ENCODE measurements around the gene CEP20.

The CEP20 gene

GRCh38 chr16:15897834-15898254 lies 9.4 kb upstream of the CEP20 start:
- no peak for DNase-seq (ENCODE audit: low read depth)

GRCh38 chr16:15897121-15897780 lies 8.8 kb upstream of the CEP20 start:
- DNase-seq (ENCODE audit: low read depth): no peak

DNA sequence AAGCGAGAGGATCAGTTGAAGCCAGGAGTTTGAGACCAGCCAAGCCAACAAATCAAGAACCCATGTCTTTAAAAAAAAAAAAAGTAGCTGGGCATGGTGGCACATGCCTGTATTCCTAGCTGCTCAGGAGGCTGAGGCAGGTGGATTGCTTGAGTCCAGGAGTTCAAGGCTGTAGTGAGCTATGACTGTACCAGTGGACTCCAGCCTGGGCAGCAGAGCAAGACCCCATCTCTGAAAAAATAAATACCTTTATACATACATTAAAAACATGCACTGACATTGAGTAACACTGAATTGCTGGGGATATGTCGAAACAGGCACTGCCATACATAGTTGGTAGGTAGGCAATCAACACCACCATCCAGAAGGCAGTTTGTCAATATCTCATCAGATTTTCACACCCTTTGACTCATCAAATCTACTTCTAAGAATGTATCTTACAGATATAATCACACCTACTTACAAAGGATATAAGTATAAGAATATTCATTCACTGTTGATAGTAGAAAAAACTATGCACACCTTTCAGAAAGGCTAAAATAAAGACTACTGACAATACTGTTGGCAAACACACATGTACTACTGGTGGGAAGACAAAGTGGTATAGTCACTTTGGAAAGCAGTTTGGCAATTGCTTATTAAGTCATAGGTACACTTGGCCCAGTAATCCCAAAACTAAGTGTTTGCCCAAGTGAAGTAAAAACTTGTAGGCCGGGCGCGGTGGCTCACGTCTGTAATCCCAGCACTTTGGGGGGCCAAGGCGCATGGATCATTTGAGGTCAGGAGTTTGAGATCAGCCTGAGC lies 6.4 kb upstream of the CEP20 start:
- DNase-seq (ENCODE audit: low read depth): no peak

- no peak for DNase-seq (ENCODE audit: low read depth)
These were observed 3.1 kb upstream of the CEP20 start for GRCh38 chr16:15891508-15891907.

DNA sequence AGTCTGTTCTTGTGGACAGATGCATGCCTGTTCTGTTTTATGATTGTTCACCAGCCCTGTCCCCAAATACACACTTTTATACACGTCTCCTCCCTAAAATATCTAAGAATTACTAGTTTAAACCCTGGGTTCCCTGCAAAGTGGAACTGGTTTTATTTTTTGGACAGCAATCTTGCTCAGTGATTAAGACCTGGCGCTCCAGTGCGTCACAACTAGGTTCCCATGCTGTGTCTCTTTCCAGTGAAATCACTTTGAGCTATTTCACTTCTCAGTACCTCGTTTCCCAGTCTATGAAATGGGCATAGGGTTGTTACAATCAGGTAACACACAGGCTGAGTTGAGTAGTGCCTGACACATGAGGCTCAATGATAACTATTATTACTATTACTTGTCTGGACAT lies 1.1 kb downstream of the CEP20 start:
- no peak for DNase-seq (ENCODE audit: low read depth)

DNA sequence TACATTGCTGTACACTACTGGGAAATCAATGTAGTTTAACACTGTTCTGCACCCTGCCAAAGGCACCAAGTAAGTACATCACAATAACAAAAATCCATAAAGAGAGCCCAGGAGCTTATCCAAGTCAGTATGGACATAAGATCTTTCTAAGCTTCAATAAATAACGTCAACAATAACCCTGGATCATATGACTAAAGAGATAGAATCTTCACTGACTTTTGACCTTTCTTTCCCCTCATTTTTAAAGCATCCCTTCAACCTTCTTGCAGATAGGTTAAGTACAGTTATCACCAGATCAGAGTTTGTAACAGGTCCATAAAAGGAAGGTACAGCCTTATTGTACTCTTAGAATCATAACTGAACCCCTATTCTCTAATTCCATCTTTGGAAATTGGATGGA lies 2.3 kb downstream of the CEP20 start:
- no peak for DNase-seq (ENCODE audit: low read depth)

GRCh38 chr16:15885560-15886001 lies 2.8 kb downstream of the CEP20 start:
- DNase-seq (ENCODE audit: low read depth): no peak

GRCh38 chr16:15882563-15882962 lies 5.8 kb downstream of the CEP20 start:
- DNase-seq (ENCODE audit: low read depth): no peak

- no peak for DNase-seq (ENCODE audit: low read depth)
These were observed 6.5 kb downstream of the CEP20 start for GRCh38 chr16:15881794-15882379.

DNA sequence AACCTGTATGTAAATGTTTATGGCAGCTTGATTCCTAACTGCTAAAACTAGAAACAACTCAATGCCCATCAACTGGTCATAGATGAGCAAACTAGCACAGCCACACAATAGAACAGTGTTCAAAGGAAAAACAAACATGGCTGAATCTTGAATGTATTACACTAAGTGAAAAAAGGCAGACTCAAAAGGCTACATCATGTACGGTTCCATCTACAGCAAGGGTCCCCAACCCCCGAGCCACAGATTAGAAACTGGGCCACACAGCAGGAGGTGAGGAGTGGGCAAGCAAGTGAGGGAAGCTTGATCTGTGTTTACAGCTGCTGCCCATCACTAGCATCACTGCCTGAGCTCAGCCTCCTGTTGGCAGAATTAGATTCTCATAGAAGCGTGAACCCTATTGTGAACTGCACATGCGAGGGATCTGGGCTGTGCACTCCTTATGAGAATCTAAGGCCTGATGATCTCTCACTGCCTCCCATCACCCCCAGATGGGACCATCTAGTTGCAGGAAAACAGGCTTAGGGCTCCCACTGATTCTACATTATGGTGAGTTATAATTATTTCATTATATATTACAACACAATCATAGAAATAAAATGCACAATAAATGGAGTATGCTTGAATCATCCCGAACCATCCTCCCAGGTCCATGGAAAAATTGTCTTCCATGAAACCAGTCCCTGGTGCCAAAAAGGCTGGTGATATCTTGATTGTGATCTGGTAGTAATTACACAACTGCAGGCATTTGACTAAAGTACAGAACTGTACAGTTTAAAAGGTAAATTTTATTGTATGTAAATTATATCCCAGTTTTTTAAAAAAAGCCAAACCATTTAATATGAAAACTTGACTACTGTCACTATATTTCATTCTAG lies 7.7 kb downstream of the CEP20 start:
- DNase-seq (ENCODE audit: low read depth): no peak

DNA sequence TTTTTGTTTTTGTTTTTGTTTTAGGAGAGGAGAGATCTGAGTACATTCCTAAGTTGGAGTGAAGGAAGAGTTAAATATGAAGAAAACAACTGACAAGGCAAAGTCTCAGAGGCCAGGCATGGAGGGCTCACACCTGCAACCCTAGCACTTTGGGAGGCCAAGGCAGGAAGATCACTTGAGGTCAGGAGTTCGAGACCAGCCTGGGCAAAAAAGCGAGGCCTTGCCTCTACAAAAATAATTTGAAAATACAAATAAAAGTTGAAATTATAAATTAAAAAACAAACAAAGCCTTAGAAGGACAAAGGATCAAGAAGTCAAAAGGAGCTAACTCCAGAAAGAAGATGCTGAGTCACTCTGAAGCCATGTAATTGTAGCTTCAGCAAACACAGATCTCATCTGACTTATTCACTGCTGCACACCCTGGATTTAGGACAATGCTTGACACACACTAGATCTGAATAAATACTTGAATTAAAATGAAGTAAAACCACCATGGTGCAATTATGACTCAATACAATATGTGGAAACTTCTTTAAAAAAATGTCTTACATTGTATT lies 9.1 kb downstream of the CEP20 start:
- DNase-seq (ENCODE audit: low read depth): peak; percentile 89

DNA sequence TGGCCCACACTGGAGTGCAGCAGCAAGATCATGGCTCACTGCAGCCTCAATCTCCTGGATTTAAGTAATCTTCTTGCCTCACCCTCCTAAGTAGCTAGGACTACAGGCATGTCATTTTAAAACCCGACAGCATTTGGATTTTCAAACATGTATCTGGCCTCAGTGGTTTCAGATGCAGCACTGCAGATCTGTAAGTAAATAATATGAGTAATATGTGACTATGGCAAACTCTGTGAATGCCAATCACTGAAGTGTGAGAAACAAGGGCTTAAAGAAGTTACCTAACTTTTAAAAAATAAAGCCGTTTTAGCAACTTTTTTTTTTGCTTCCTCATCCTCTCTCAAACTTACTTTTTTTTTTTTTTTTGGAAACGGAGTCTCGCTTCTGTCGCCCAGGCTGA lies 11.9 kb downstream of the CEP20 start:
- DNase-seq (ENCODE audit: low read depth): no peak

- DNase-seq (ENCODE audit: low read depth): peak; percentile 66
These were observed 13.6 kb downstream of the CEP20 start for GRCh38 chr16:15874745-15875314.

DNA sequence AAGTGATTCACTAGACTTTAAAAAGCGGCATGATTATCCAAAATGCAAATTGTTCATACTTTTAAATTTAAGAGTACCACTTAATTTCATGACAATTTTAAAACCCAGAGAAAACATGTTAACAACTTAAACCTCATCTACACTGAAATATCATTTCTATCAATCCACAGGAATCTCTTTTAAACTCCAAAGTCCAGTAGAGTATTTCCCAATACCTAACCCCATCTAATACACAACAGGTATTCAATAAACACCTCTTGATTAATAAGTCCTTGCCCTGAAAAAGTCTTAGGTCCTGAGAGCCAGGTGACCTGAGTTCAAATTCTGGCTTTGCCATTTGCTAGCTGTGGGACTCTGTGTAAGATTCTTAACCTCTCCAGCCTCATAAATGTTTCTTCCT lies 14.7 kb downstream of the CEP20 start:
- no peak for DNase-seq (ENCODE audit: low read depth)

DNA sequence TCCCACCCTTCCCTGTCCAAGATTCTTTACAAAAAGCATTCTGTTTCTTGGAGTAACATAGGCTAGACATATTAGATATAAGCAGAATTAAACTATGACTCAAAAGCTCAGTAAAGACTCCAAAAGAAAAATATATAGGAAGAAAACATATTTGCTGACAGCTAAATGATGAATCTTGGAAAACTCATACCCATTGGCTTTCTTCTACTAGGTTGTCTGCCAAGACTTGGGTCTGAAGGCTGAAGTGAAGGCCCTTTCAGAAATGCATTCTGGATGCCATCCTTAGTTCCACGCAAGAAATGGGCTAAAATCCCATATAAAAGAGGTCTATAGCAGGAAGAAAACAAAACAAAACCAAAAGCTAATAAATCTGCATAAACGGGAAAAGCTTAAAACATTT lies 15.1 kb downstream of the CEP20 start:
- no peak for DNase-seq (ENCODE audit: low read depth)

- DNase-seq (ENCODE audit: low read depth): no peak
These were observed 18.4 kb downstream of the CEP20 start for GRCh38 chr16:15870011-15870410.

DNA sequence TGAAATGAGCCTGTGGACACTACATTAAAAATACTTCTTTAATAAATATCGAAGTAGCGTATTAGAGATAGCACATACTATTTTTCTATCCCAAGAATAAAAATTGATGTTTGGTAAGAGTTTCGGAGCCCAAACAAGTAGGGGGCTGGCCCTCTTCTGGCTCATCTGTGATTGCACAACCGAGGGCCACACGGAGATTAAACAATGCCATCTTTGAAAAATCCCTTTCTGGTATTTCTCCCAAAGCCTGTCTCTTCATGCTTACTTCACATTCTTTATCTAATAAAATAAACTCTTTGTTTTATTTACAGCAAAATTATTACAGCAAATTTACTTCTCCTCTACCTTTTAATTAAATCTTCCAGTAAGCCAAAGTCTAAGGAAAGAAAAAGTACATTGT lies 22.0 kb downstream of the CEP20 start:
- no peak for DNase-seq (ENCODE audit: low read depth)

DNA sequence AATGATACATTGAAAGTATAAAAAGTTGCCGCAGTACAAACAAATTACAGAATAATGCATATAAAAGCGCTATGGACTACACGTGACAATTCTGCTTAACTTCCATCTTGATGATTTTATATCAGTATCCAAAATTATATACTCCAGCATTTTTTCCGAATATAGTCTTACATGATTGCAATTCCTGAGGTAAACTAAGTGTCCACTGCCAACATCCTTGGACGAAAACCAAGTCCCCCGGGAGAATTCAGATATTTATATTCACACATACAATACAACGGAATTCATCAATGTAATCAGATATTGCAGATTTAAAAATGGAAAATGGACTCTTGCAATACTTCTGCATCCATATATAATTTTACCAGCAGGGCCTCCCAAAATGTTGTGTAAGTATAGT lies 22.7 kb downstream of the CEP20 start:
- peak; percentile 56 for DNase-seq (ENCODE audit: low read depth)

DNA sequence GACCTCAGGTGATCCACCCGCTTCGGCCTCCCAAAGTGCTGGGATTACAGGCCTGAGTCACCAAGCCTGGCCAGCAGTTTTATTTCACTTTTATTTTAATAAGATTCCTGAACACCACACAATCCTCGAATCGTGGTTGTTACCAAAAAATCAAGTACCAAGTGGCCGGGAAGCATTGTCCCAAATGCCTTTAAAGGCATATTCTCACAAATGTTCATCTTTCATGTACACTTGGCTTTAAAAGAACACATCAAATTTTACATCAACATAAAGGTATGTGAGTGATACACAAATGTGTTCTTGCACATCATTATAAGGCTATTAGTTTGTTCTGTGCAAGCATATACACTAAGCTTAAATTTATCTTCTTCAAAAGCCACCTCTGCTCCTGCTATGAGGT lies 23.5 kb downstream of the CEP20 start:
- no peak for DNase-seq (ENCODE audit: low read depth)

- DNase-seq (ENCODE audit: low read depth): no peak
These were observed 26.4 kb downstream of the CEP20 start for GRCh38 chr16:15861996-15862395.

- DNase-seq (ENCODE audit: low read depth): no peak
These were observed 29.3 kb downstream of the CEP20 start for GRCh38 chr16:15858921-15859668.
